SK-N-SH treated with all-trans-retinoic acid at 6 μM for 48 hours (cell line): Measurements from ENCODE around the gene DLGAP5.

Experiments used
- ATAC-seq: fragments of 200-7000 bp; cut with Tn5 transposase; 3 replicates; pipeline ENCODE4 v1.9.1; 2020; ENCODE audit warnings: mild to moderate bottlenecking, moderate library complexity
- ARNTL ChIP-seq: fragments of 450-650 bp; formaldehyde crosslinking; IDR thresholded peaks from 2 replicates; pipeline ENCODE4 v1.5.0; 2020; ENCODE audit warnings: low read depth, mild to moderate bottlenecking, moderate library complexity, borderline replicate concordance
- BACH2 ChIP-seq: fragments of 250-450 bp; sonication (Bioruptor Pico); IDR thresholded peaks from 2 replicates; pipeline ENCODE4 v1.9.0; 2021; ENCODE audit warnings: mild to moderate bottlenecking, borderline replicate concordance
- CREB5 ChIP-seq: fragments of 250-450 bp; sonication (Bioruptor Pico); IDR thresholded peaks from 2 replicates; pipeline ENCODE4 v1.5.1; 2020; ENCODE audit warnings: low read depth, mild to moderate bottlenecking, moderate library complexity
- CSDC2 ChIP-seq: fragments of 250-450 bp; sonication (Bioruptor Pico); IDR thresholded peaks from 2 replicates; pipeline ENCODE4 v1.5.0; 2020; ENCODE audit warnings: mild to moderate bottlenecking, moderate library complexity
- CSRNP3 ChIP-seq: fragments of 250-450 bp; sonication (Bioruptor Pico); IDR thresholded peaks from 2 replicates; pipeline ENCODE4 v1.5.1; 2021; ENCODE audit warnings: mild to moderate bottlenecking, moderate library complexity
- GLIS3 ChIP-seq: fragments of 250-450 bp; sonication (Bioruptor Pico); IDR thresholded peaks from 2 replicates; pipeline ENCODE4 v1.5.0; 2020; ENCODE audit warnings: mild to moderate bottlenecking, moderate library complexity
- ISL1 ChIP-seq: fragments of 250-450 bp; sonication (Bioruptor Pico); IDR thresholded peaks from 2 replicates; pipeline ENCODE4 v2.1.2; 2022; ENCODE audit warnings: mild to moderate bottlenecking, moderate library complexity
- OSR1 ChIP-seq: fragments of 250-450 bp; sonication (Bioruptor Pico); IDR thresholded peaks from 2 replicates; pipeline ENCODE4 v1.8.0; 2022; ENCODE audit warnings: moderate library complexity, mild to moderate bottlenecking, inconsistent platforms
- PATZ1 ChIP-seq: fragments of 250-450 bp; sonication (Bioruptor Pico); IDR thresholded peaks from 2 replicates; pipeline ENCODE4 v1.8.0; 2020; ENCODE audit warnings: mild to moderate bottlenecking, moderate library complexity, borderline replicate concordance
- POU6F1 ChIP-seq: fragments of 250-450 bp; sonication (Bioruptor Pico); IDR thresholded peaks from 2 replicates; pipeline ENCODE4 v1.8.0; 2021; ENCODE audit warnings: low read depth, mild to moderate bottlenecking, moderate library complexity, borderline replicate concordance
- PPARA ChIP-seq: fragments of 250-450 bp; sonication (Bioruptor Pico); IDR thresholded peaks from 2 replicates; pipeline ENCODE4 v1.5.0; 2020; ENCODE audit warnings: mild to moderate bottlenecking, borderline replicate concordance
- SNAI2 ChIP-seq: fragments of 250-450 bp; sonication (Bioruptor Pico); IDR thresholded peaks from 2 replicates; pipeline ENCODE4 v1.5.0; 2020; ENCODE audit warnings: mild to moderate bottlenecking, moderate library complexity
- TCF4 ChIP-seq: fragments of 250-450 bp; sonication (Bioruptor Pico); IDR thresholded peaks from 2 replicates; pipeline ENCODE4 v1.8.0; 2021; ENCODE audit warnings: mild to moderate bottlenecking, moderate library complexity, borderline replicate concordance
- TOX ChIP-seq: fragments of 250-450 bp; sonication (Bioruptor Pico); IDR thresholded peaks from 2 replicates; pipeline ENCODE4 v1.8.0; 2021; ENCODE audit warnings: mild to moderate bottlenecking, moderate library complexity, borderline replicate concordance
- TSHZ2 ChIP-seq: fragments of 250-450 bp; sonication (Bioruptor Pico); IDR thresholded peaks from 2 replicates; pipeline ENCODE4 v1.5.0; 2020; ENCODE audit warnings: mild to moderate bottlenecking, moderate library complexity
- ZC3H10 ChIP-seq: fragments of 250-450 bp; sonication (Bioruptor Pico); IDR thresholded peaks from 2 replicates; pipeline ENCODE4 v1.5.1; 2021; ENCODE audit warnings: mild to moderate bottlenecking, moderate library complexity
- ZFP3 ChIP-seq: fragments of 250-450 bp; sonication (Bioruptor Pico); IDR thresholded peaks from 2 replicates; pipeline ENCODE4 v1.5.0; 2020; ENCODE audit warnings: mild to moderate bottlenecking, moderate library complexity
- ZFP30 ChIP-seq: fragments of 450-650 bp; formaldehyde crosslinking; IDR thresholded peaks from 2 replicates; pipeline ENCODE4 v1.5.0; 2022; ENCODE audit warnings: mild to moderate bottlenecking, moderate library complexity
- ZNF565 ChIP-seq: fragments of 450-650 bp; formaldehyde crosslinking; conservative IDR thresholded peaks from 2 replicates; pipeline ENCODE4 v1.5.0; 2020; ENCODE audit warnings: low read depth, mild to moderate bottlenecking, moderate library complexity
- ZNF70 ChIP-seq: fragments of 450-650 bp; formaldehyde crosslinking; IDR thresholded peaks from 2 replicates; pipeline ENCODE4 v1.5.0; 2020; ENCODE audit warnings: mild to moderate bottlenecking, moderate library complexity
- ZNF8 ChIP-seq: fragments of 450-650 bp; formaldehyde crosslinking; IDR thresholded peaks from 2 replicates; pipeline ENCODE4 v1.5.0; 2020; ENCODE audit warnings: mild to moderate bottlenecking, moderate library complexity

DLGAP5 gene

GRCh38 chr14:55200651-55201050 is 9.3 kb upstream of the DLGAP5 start:
- ATAC-seq, result no peak
- TF ChIP-seq CREB5 (CRISPR knock-in tag) (no peak), ZFP3 (no peak), SNAI2 (no peak), TSHZ2 (CRISPR knock-in tag) (no peak), PPARA (no peak), ISL1 (CRISPR knock-in tag) (no peak), TCF4 (CRISPR knock-in tag) (no peak), TOX (CRISPR knock-in tag) (no peak), ARNTL (CRISPR knock-in tag) (no peak), CSRNP3 (CRISPR knock-in tag) (no peak), ZFP30 (CRISPR knock-in tag) (no peak), CSDC2 (CRISPR knock-in tag) (no peak), ZNF565 (CRISPR knock-in tag) (no peak), ZNF70 (no peak), ZNF8 (CRISPR knock-in tag) (no peak), BACH2 (CRISPR knock-in tag) (no peak)

GRCh38 chr14:55198749-55199148 is 7.4 kb upstream of the DLGAP5 start:
- no peak for ATAC-seq
- TF ChIP-seq SNAI2, result no peak
- TF ChIP-seq ZFP30 (CRISPR knock-in tag), result no peak
- no peak for TF ChIP-seq ZNF8 (CRISPR knock-in tag)
- no peak for TF ChIP-seq OSR1 (CRISPR knock-in tag)
- no peak for TF ChIP-seq GLIS3 (CRISPR knock-in tag)
- no peak for TF ChIP-seq TCF4 (CRISPR knock-in tag)
- TF ChIP-seq CSRNP3 (CRISPR knock-in tag), result no peak

GRCh38 chr14:55194656-55195355 is 3.4 kb upstream of the DLGAP5 start:
- no peak for ATAC-seq
- TF ChIP-seq TSHZ2 (CRISPR knock-in tag), result no peak
- TF ChIP-seq SNAI2, result no peak
- TF ChIP-seq GLIS3 (CRISPR knock-in tag), result no peak
- no peak for TF ChIP-seq ZC3H10 (CRISPR knock-in tag)
- no peak for TF ChIP-seq ARNTL (CRISPR knock-in tag)
- TF ChIP-seq ZFP30 (CRISPR knock-in tag), result no peak
- no peak for TF ChIP-seq PATZ1
- no peak for TF ChIP-seq OSR1 (CRISPR knock-in tag)
- TF ChIP-seq ZNF8 (CRISPR knock-in tag), result no peak
- no peak for TF ChIP-seq ZFP3
- no peak for TF ChIP-seq TOX (CRISPR knock-in tag)
- no peak for TF ChIP-seq ISL1 (CRISPR knock-in tag)
- no peak for TF ChIP-seq CSRNP3 (CRISPR knock-in tag)
- TF ChIP-seq POU6F1, result no peak
